Esophagus muscularis mucosa (tissue), 3 donors: Measurements from ENCODE around the gene EGF.

Experiments used
- CTCF ChIP-seq, 3 experiments: fragments of 200-600 bp in 2 of 3; fragments of 450-650 bp in 1 of 3; sonication (generic) in 2 of 3; IDR thresholded peaks; one replicate each; pipeline ENCODE4 v1.5.1; 2017 to 2019; ENCODE audit warnings: antibody characterized with exemption in 3 of 3, mild to moderate bottlenecking in 2 of 3, moderate library complexity in 1 of 3
- POLR2A ChIP-seq: fragments of 450-650 bp; IDR thresholded peaks from one replicate; pipeline ENCODE4 v1.6.1; 2017; ENCODE audit warnings: antibody characterized with exemption, moderate library complexity, mild to moderate bottlenecking, low read depth

- TF ChIP-seq CTCF (IDR thresholded peaks at IDR 0.05) = no peak
- no peak for TF ChIP-seq POLR2A
Observed at GRCh38 chr4:110033355-110034025, 120.8 kb downstream of the EGF start.
